ENCODE data around the gene PTBP3.

PTBP3 gene

GRCh38 chr9:112326194-112326593 lies 7.2 kb downstream of the PTBP3 start:
- Histone ChIP-seq H3K36me3 (ENCODE audit: control insufficient read depth in 4 of 4, insufficient read depth in 4 of 4, low read length in 3 of 4) (peaks cover 3 to 16% (median 9%) of the 10 kb centered on the region in 4 experiments), H3K27me3 (replicated peaks in 2 of 5; ENCODE audit: control insufficient read depth in 4 of 5, insufficient read depth in 5 of 5, low read length in 4 of 5) (no peaks in the 10 kb centered on the region), H3K4me3 (ENCODE audit: control insufficient read depth in 1 of 7, extremely low read depth in 1 of 7, insufficient read depth in 4 of 7, low read depth in 2 of 7, low read length in 6 of 7) (peak overlapping the region in 1 of 7 experiments; percentile 4), H3K4me1 (ENCODE audit: control extremely low read depth in 1 of 4, control insufficient read depth in 4 of 4, insufficient read depth in 4 of 4, low read length in 3 of 4) (peaks cover 10 to 41% (median 20%) of the 10 kb centered on the region in 4 experiments), H3K9me3 (ENCODE audit: control extremely low read depth in 1 of 5, control insufficient read depth in 4 of 5, insufficient read depth in 2 of 5, low read depth in 1 of 5, low read length in 4 of 5) (peaks cover 0 to 14% (median 0%) of the 10 kb centered on the region in 5 experiments), H3K27ac (ENCODE audit: insufficient read depth in 1 of 2, low read depth in 1 of 2, low read length in 2 of 2, poor library complexity in 1 of 2, severe bottlenecking in 2 of 2) (no peak overlapping the region)
- POLR2A ChIA-PET = interaction anchor here (1.0 kb wide), 1 partner anchor 10 kb away, joined by 3 read pairs; no protein-coding TSS in a partner anchor
- DNase-seq = no peak
- WGBS (ENCODE audit: insufficient coverage) = 75% methylated on average over 2 of the region's 3 CpGs
- CTCF ChIA-PET = interaction anchor here (1.2 to 2.2 kb wide), 4 partner anchors 10 to 30 kb away, joined by 3 to 10 read pairs (median 5); no protein-coding TSS in a partner anchor

GRCh38 chr9:112325600-112325999 lies 7.8 kb downstream of the PTBP3 start:
- Histone ChIP-seq H3K27me3 (replicated peaks in 2 of 5; ENCODE audit: control insufficient read depth in 4 of 5, insufficient read depth in 5 of 5, low read length in 4 of 5) (no peaks in the 10 kb centered on the region), H3K4me3 (ENCODE audit: control insufficient read depth in 1 of 7, extremely low read depth in 1 of 7, insufficient read depth in 4 of 7, low read depth in 2 of 7, low read length in 6 of 7) (no peak overlapping the region), H3K27ac (ENCODE audit: insufficient read depth in 1 of 2, low read depth in 1 of 2, low read length in 2 of 2, poor library complexity in 1 of 2, severe bottlenecking in 2 of 2) (no peak overlapping the region), H3K4me1 (ENCODE audit: control extremely low read depth in 1 of 4, control insufficient read depth in 4 of 4, insufficient read depth in 4 of 4, low read length in 3 of 4) (peaks cover 4 to 35% (median 16%) of the 10 kb centered on the region in 4 experiments), H3K36me3 (ENCODE audit: control insufficient read depth in 4 of 4, insufficient read depth in 4 of 4, low read length in 3 of 4) (peaks cover 3 to 18% (median 9%) of the 10 kb centered on the region in 4 experiments), H3K9me3 (ENCODE audit: control extremely low read depth in 1 of 5, control insufficient read depth in 4 of 5, insufficient read depth in 2 of 5, low read depth in 1 of 5, low read length in 4 of 5) (peaks cover 0 to 14% (median 0%) of the 10 kb centered on the region in 5 experiments)
- ChIA-PET CTCF (interaction anchor here (1.2 to 2.2 kb wide), 4 partner anchors 9 to 30 kb away, joined by 3 to 10 read pairs (median 5); no protein-coding TSS in a partner anchor), POLR2A (interaction anchor here (1.0 kb wide), 1 partner anchor 9 kb away, joined by 3 read pairs; no protein-coding TSS in a partner anchor)
- DNase-seq = no peak
- 80% methylated on average over 5 of the region's 8 CpGs for WGBS (ENCODE audit: insufficient coverage)

GRCh38 chr9:112325127-112325526 lies 8.3 kb downstream of the PTBP3 start:
- WGBS (ENCODE audit: insufficient coverage) = 80% methylated on average over 3 of the region's 10 CpGs

GRCh38 chr9:112323378-112323854 lies 10.0 kb downstream of the PTBP3 start:
- no peak overlapping the region for H3K4me3 ChIP-seq (ENCODE audit: control insufficient read depth in 1 of 7, extremely low read depth in 1 of 7, insufficient read depth in 4 of 7, low read depth in 2 of 7, low read length in 6 of 7)
- peaks cover 0 to 14% (median 0%) of the 10 kb centered on the region in 5 experiments for H3K9me3 ChIP-seq (ENCODE audit: control extremely low read depth in 1 of 5, control insufficient read depth in 4 of 5, insufficient read depth in 2 of 5, low read depth in 1 of 5, low read length in 4 of 5)
- peaks cover 1 to 20% (median 7%) of the 10 kb centered on the region in 4 experiments for H3K4me1 ChIP-seq (ENCODE audit: control extremely low read depth in 1 of 4, control insufficient read depth in 4 of 4, insufficient read depth in 4 of 4, low read length in 3 of 4)
- peaks cover 5 to 23% (median 11%) of the 10 kb centered on the region in 4 experiments for H3K36me3 ChIP-seq (ENCODE audit: control insufficient read depth in 4 of 4, insufficient read depth in 4 of 4, low read length in 3 of 4)
- 100% methylated on average over 2 of the region's 3 CpGs for WGBS (ENCODE audit: insufficient coverage)
- ChIA-PET CTCF (interaction anchor here (0.8 to 1.6 kb wide), 4 partner anchors 9 to 137 kb away, joined by 3 to 4 read pairs (median 4); no protein-coding TSS in a partner anchor), POLR2A (no interaction called here)
- DNase-seq = no peak
- no peaks in the 10 kb centered on the region for H3K27me3 ChIP-seq (replicated peaks in 2 of 5; ENCODE audit: control insufficient read depth in 4 of 5, insufficient read depth in 5 of 5, low read length in 4 of 5)
- no peak overlapping the region for H3K27ac ChIP-seq (ENCODE audit: insufficient read depth in 1 of 2, low read depth in 1 of 2, low read length in 2 of 2, poor library complexity in 1 of 2, severe bottlenecking in 2 of 2)

More at GRCh38 chr9:112325127-112325526, 8.3 kb downstream of the PTBP3 start:
- H3K27me3 ChIP-seq (replicated peaks in 2 of 5; ENCODE audit: control insufficient read depth in 4 of 5, insufficient read depth in 5 of 5, low read length in 4 of 5) = no peaks in the 10 kb centered on the region
- peaks cover 3 to 19% (median 9%) of the 10 kb centered on the region in 4 experiments for H3K36me3 ChIP-seq (ENCODE audit: control insufficient read depth in 4 of 4, insufficient read depth in 4 of 4, low read length in 3 of 4)
- H3K9me3 ChIP-seq (ENCODE audit: control extremely low read depth in 1 of 5, control insufficient read depth in 4 of 5, insufficient read depth in 2 of 5, low read depth in 1 of 5, low read length in 4 of 5) = peaks cover 0 to 14% (median 0%) of the 10 kb centered on the region in 5 experiments
- DNase-seq = no peak
- peaks cover 4 to 30% (median 11%) of the 10 kb centered on the region in 4 experiments for H3K4me1 ChIP-seq (ENCODE audit: control extremely low read depth in 1 of 4, control insufficient read depth in 4 of 4, insufficient read depth in 4 of 4, low read length in 3 of 4)
- ChIA-PET CTCF (interaction anchor here (1.2 to 2.2 kb wide), 3 partner anchors 9 to 29 kb away, joined by 3 to 10 read pairs (median 5); no protein-coding TSS in a partner anchor), POLR2A (interaction anchor here (1.0 kb wide), 1 partner anchor 8 kb away, joined by 3 read pairs; no protein-coding TSS in a partner anchor)
- no peak overlapping the region for H3K27ac ChIP-seq (ENCODE audit: insufficient read depth in 1 of 2, low read depth in 1 of 2, low read length in 2 of 2, poor library complexity in 1 of 2, severe bottlenecking in 2 of 2)
- H3K4me3 ChIP-seq (ENCODE audit: control insufficient read depth in 1 of 7, extremely low read depth in 1 of 7, insufficient read depth in 4 of 7, low read depth in 2 of 7, low read length in 6 of 7) = no peak overlapping the region

DNA sequence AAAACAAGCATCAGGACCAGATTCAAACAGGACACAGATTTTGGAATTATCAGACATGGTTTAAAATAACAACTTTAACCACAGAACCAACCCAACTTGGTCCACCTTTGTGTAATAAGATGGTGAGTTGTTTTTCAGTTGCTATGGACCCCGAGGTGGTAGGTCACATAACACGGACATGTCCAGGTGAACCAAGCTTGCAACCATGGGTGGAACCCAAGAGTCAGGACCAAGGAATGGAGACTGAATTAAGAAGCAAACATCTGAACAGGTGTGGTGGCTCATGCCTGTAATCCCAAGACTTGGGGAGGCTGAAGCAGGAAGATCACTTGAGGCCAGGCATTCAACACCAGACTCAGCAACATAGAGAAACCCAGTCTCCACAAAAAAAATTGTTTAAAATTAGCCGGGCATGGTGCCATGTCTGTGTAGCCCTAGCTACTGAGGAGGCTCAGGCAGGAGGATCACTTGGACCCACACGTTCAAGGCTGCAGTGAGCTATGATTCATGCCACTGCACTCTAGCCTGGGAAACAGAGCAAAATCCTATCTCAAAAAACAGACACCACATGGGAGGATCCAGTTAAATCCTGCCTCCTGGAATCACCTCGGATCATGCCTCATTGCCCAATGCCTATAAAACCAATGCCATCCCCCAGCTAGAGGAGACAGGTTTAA lies 10.6 kb downstream of the PTBP3 start:
- 100% methylated on average over 4 of the region's 5 CpGs for WGBS (ENCODE audit: insufficient coverage)
- ChIA-PET CTCF (interaction anchor here (1.3 to 1.5 kb wide), 3 partner anchors 9 to 46 kb away, joined by 3 to 4 read pairs (median 3); no protein-coding TSS in a partner anchor), POLR2A (no interaction called here)

DNA sequence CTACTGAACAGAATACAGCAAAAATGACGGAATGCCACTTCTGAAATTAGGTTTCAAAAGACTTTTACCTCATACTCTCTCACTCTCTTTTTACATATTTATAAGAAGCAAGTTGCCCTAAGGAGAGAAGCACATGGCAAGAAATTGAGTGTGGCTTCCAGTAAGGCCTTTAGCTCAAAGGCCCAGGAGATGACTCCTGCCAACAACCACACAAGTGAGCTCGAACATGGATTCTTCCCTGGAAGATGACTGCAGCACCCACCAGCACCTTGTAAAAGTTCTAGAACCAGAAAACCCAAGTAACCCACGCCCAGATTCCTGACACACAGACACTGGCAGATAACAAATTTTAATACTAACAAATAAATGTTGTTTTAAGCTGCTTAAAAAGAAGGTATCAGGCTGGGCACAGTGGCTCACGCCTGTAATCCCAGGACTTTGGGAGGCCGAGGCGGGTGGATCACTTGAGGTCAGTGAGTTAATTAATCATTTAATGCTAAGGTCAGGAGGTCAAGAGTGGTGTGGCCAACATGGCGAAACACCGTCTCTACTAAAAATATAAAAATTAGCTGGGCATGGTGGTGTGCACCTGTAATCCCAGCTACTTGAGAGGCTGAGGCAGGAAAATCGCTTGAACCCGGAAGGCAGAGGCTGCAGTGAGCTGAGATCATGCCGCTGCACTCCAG lies 17.0 kb downstream of the PTBP3 start:
- H3K9me3 ChIP-seq (ENCODE audit: control extremely low read depth in 1 of 5, control insufficient read depth in 4 of 5, insufficient read depth in 2 of 5, low read depth in 1 of 5, low read length in 4 of 5) = no peaks in the 10 kb centered on the region
- DNase-seq = no peak
- ChIA-PET CTCF (interaction anchor here (0.9 to 2.0 kb wide), 5 partner anchors 9 to 21 kb away, joined by 3 to 5 read pairs (median 4); no protein-coding TSS in a partner anchor), POLR2A (interaction anchor here (1.1 kb wide), 1 partner anchor 9 kb away, joined by 3 read pairs; no protein-coding TSS in a partner anchor)
- no peak overlapping the region for H3K4me3 ChIP-seq (ENCODE audit: control insufficient read depth in 1 of 7, extremely low read depth in 1 of 7, insufficient read depth in 4 of 7, low read depth in 2 of 7, low read length in 6 of 7)
- peaks cover 0 to 13% (median 8%) of the 10 kb centered on the region in 4 experiments for H3K36me3 ChIP-seq (ENCODE audit: control insufficient read depth in 4 of 4, insufficient read depth in 4 of 4, low read length in 3 of 4)
- H3K4me1 ChIP-seq (ENCODE audit: control extremely low read depth in 1 of 4, control insufficient read depth in 4 of 4, insufficient read depth in 4 of 4, low read length in 3 of 4) = peaks cover 7 to 35% (median 19%) of the 10 kb centered on the region in 4 experiments
- 95% methylated on average over 8 of the region's 11 CpGs for WGBS (ENCODE audit: insufficient coverage)
- peak overlapping the region; percentile 7 to 66 for H3K27ac ChIP-seq (ENCODE audit: insufficient read depth in 1 of 2, low read depth in 1 of 2, low read length in 2 of 2, poor library complexity in 1 of 2, severe bottlenecking in 2 of 2)
- no peaks in the 10 kb centered on the region for H3K27me3 ChIP-seq (replicated peaks in 2 of 5; ENCODE audit: control insufficient read depth in 4 of 5, insufficient read depth in 5 of 5, low read length in 4 of 5)

More for the DNA sequence above, 10.6 kb downstream of the PTBP3 start:
- H3K36me3 ChIP-seq (ENCODE audit: control insufficient read depth in 4 of 4, insufficient read depth in 4 of 4, low read length in 3 of 4) = peaks cover 5 to 23% (median 11%) of the 10 kb centered on the region in 4 experiments
- H3K27ac ChIP-seq (ENCODE audit: insufficient read depth in 1 of 2, low read depth in 1 of 2, low read length in 2 of 2, poor library complexity in 1 of 2, severe bottlenecking in 2 of 2) = no peak overlapping the region
- H3K4me1 ChIP-seq (ENCODE audit: control extremely low read depth in 1 of 4, control insufficient read depth in 4 of 4, insufficient read depth in 4 of 4, low read length in 3 of 4) = peaks cover 0 to 19% (median 5%) of the 10 kb centered on the region in 4 experiments
- H3K9me3 ChIP-seq (ENCODE audit: control extremely low read depth in 1 of 5, control insufficient read depth in 4 of 5, insufficient read depth in 2 of 5, low read depth in 1 of 5, low read length in 4 of 5) = peaks cover 0 to 14% (median 0%) of the 10 kb centered on the region in 5 experiments
- no peaks in the 10 kb centered on the region for H3K27me3 ChIP-seq (replicated peaks in 2 of 5; ENCODE audit: control insufficient read depth in 4 of 5, insufficient read depth in 5 of 5, low read length in 4 of 5)
- no peak overlapping the region for H3K4me3 ChIP-seq (ENCODE audit: control insufficient read depth in 1 of 7, extremely low read depth in 1 of 7, insufficient read depth in 4 of 7, low read depth in 2 of 7, low read length in 6 of 7)
- DNase-seq = no peak
